Cardiac muscle cell (in vitro differentiated cells and primary cell): Measurements from ENCODE around the gene ZBTB7B. TPM values are rescaled to one million over a fixed set of nuclear protein-coding genes. Genes with fewer than 3 reads are reported as not detected.

Source experiments
- DNase-seq, 2 donors: peaks; one replicate each; pipeline versions ENCODE4 v3.0.0 to v3.0.0-alpha.2; 2010 to 2017; ENCODE audit warnings: low read depth in 1 of 2, low spot score in 1 of 2
- H3K27ac ChIP-seq: fragments of 200-600 bp; sonication (generic); 2 replicates; pipeline ENCODE4 v1.5.1; 2016
- H3K27me3 ChIP-seq: fragments of 200-600 bp; sonication (generic); 2 replicates; pipeline ENCODE4 v1.6.0; 2016; ENCODE audit warnings: control low read depth
- H3K36me3 ChIP-seq: fragments of 200-600 bp; sonication (generic); 2 replicates; pipeline ENCODE4 v1.5.1; 2016; ENCODE audit warnings: control low read depth
- H3K4me1 ChIP-seq: fragments of 200-600 bp; sonication (generic); 2 replicates; pipeline ENCODE4 v1.8.1; 2017; ENCODE audit warnings: low read depth, mild to moderate bottlenecking, mixed run types
- H3K4me3 ChIP-seq: fragments of 200-600 bp; sonication (generic); 2 replicates; pipeline ENCODE4 v1.5.1; 2016; ENCODE audit warnings: mild to moderate bottlenecking
- H3K9me3 ChIP-seq: fragments of 200-600 bp; sonication (generic); 2 replicates; pipeline ENCODE4 v1.5.1; 2017; ENCODE audit warnings: low read depth, mild to moderate bottlenecking, control low read depth
- polyA plus RNA-seq: library from polyadenylated mRNA; unstranded; fragments of >200 nt; fragmentation: Nextera tagmentation; extraction: Ambion mirVana; gene quantifications from 2 replicates; pipeline ENCODE4 v1.2.1, GENCODE V29; 2016
- total RNA-seq: library from RNA; depleted of rRNA; stranded (reverse); fragments of >200 nt; gene quantifications from 2 replicates; pipeline ENCODE4 v1.2.3, GENCODE V29; 2016
- TF ChIP-seq, protein P1 (sequence below): IDR thresholded peaks from 2 replicates; pipeline ENCODE4 v1.5.1; 2012; ENCODE audit warnings: low read depth, mild to moderate bottlenecking, low read length

The ZBTB7B gene
- total and polyA plus RNA-seq, 2 experiments from 2014 or later = 4.7 to 25.6 TPM

GRCh38 chr1:155057104-155057503 lies 54.5 kb downstream of the ZBTB7B start:
- no peaks in the 10 kb centered on the region for H3K36me3 ChIP-seq
- H3K9me3 ChIP-seq = no peaks in the 10 kb centered on the region
- H3K4me1 ChIP-seq = peaks cover 5% of the 10 kb centered on the region
- no peak for DNase-seq
- peaks cover 16% of the 10 kb centered on the region for H3K27me3 ChIP-seq
- no peak overlapping the region for H3K4me3 ChIP-seq
- TF ChIP-seq, protein P1, sequence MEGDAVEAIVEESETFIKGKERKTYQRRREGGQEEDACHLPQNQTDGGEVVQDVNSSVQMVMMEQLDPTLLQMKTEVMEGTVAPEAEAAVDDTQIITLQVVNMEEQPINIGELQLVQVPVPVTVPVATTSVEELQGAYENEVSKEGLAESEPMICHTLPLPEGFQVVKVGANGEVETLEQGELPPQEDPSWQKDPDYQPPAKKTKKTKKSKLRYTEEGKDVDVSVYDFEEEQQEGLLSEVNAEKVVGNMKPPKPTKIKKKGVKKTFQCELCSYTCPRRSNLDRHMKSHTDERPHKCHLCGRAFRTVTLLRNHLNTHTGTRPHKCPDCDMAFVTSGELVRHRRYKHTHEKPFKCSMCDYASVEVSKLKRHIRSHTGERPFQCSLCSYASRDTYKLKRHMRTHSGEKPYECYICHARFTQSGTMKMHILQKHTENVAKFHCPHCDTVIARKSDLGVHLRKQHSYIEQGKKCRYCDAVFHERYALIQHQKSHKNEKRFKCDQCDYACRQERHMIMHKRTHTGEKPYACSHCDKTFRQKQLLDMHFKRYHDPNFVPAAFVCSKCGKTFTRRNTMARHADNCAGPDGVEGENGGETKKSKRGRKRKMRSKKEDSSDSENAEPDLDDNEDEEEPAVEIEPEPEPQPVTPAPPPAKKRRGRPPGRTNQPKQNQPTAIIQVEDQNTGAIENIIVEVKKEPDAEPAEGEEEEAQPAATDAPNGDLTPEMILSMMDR = no peak
- no peak overlapping the region for H3K27ac ChIP-seq

DNA sequence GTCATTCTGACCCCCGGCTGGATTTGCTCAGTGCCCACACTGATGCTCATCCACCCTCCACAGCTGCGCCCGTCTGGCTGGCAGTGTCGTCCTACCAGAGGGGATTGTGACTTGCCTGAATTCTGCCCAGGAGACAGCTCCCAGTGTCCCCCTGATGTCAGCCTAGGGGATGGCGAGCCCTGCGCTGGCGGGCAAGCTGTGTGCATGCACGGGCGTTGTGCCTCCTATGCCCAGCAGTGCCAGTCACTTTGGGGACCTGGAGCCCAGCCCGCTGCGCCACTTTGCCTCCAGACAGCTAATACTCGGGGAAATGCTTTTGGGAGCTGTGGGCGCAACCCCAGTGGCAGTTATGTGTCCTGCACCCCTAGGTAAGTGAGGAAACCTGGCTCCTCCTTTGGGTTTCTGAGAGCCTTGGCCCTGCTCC lies 55.2 kb downstream of the ZBTB7B start:
- Histone ChIP-seq H3K27me3 (peaks cover 9% of the 10 kb centered on the region), H3K4me1 (peaks cover 5% of the 10 kb centered on the region), H3K4me3 (no peak overlapping the region), H3K36me3 (no peaks in the 10 kb centered on the region), H3K9me3 (no peaks in the 10 kb centered on the region), H3K27ac (no peak overlapping the region)
- DNase-seq = no peak
- TF ChIP-seq, protein P1 = no peak

DNA sequence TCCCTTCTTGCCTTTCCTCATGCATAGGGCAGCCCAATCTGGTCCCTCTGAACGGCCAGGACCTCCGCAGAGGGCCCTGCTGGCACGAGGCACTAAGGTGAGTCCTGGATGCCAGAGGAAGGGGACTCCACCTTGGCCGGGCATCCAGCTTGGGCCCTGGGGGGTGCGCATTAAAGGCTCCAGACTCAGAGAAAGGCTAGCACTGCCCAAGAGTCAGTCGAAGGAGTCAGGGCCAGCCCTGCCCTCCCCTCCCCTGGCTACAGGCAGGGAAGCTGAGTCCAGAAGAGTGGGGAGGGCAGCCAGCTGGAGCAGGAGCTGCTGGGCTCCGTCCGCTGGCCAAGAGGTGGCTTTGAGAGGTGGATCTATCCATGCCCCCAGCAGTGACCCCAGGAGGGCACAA lies 58.1 kb downstream of the ZBTB7B start:
- TF ChIP-seq, protein P1 = no peak
- no peaks in the 10 kb centered on the region for H3K9me3 ChIP-seq
- H3K4me1 ChIP-seq = peaks cover 13% of the 10 kb centered on the region
- no peak for DNase-seq
- H3K36me3 ChIP-seq = no peaks in the 10 kb centered on the region
- no peaks in the 10 kb centered on the region for H3K27me3 ChIP-seq
- no peak overlapping the region for H3K4me3 ChIP-seq
- H3K27ac ChIP-seq = no peak overlapping the region

- DNase-seq = peak; percentile 89 to 90
- no peak overlapping the region for H3K4me3 ChIP-seq
- H3K4me1 ChIP-seq = peaks cover 13% of the 10 kb centered on the region
- no peaks in the 10 kb centered on the region for H3K36me3 ChIP-seq
- H3K27ac ChIP-seq = no peak overlapping the region
- TF ChIP-seq, protein P1 = peak; percentile 98
- H3K27me3 ChIP-seq = no peaks in the 10 kb centered on the region
- no peaks in the 10 kb centered on the region for H3K9me3 ChIP-seq
Measured at GRCh38 chr1:155061381-155062150, 59.0 kb downstream of the ZBTB7B start.

- no peak overlapping the region for H3K27ac ChIP-seq
- peaks cover 13% of the 10 kb centered on the region for H3K4me1 ChIP-seq
- no peaks in the 10 kb centered on the region for H3K27me3 ChIP-seq
- H3K4me3 ChIP-seq = peak overlapping the region; percentile 91
- DNase-seq = peak in 1 of 2 donors; percentile 69
- no peaks in the 10 kb centered on the region for H3K9me3 ChIP-seq
- no peaks in the 10 kb centered on the region for H3K36me3 ChIP-seq
- TF ChIP-seq, protein P1 = no peak
Measured at GRCh38 chr1:155062151-155062686, 59.6 kb downstream of the ZBTB7B start.
